Prostate gland (tissue), 2 donors: Measurements from ENCODE around the gene ADARB2.

Experiments
- CTCF ChIP-seq, 4 experiments: fragments of 200-600 bp in 2 of 4; fragments of 450-650 bp in 2 of 4; sonication (generic) in 2 of 4; IDR thresholded peaks; 1 replicate in 3 of 4; 2 replicates in 1 of 4; pipeline ENCODE4 v1.5.1; 2016 to 2019; ENCODE audit warnings: antibody characterized with exemption in 4 of 4, mild to moderate bottlenecking in 2 of 4, moderate library complexity in 2 of 4
- POLR2A ChIP-seq: fragments of 450-650 bp; IDR thresholded peaks from one replicate; pipeline ENCODE4 v1.6.1; 2016; ENCODE audit warnings: antibody characterized with exemption, mild to moderate bottlenecking

- TF ChIP-seq POLR2A (no peak), CTCF (IDR thresholded peaks at IDR 0.05) (no peak)
Observed at GRCh38 chr10:1762076-1762475, 24.8 kb upstream of the ADARB2 start.
